GM12878 (cell line): Measurements from ENCODE around the gene SIL1. TPM values are rescaled to one million over a fixed set of nuclear protein-coding genes. Genes with fewer than 3 reads are reported as not detected.

ENCODE experiments used
- ATAC-seq: fragments of 200-7000 bp; cut with Tn5 transposase; 3 replicates; pipeline ENCODE4 v1.9.1; 2020; ENCODE audit warnings: mild to moderate bottlenecking, moderate library complexity
- BruUV-seq: library from RNA; stranded (reverse); fragments of 400-500 nt; replicated peaks from 2 replicates; lab custom pipeline; 2021; lab: Mats Ljungman, UMichigan
- CTCF ChIA-PET: fragments of 300-600 bp; sonication (Branson Sonifier 250); formaldehyde crosslinking; extraction: SDS; loops from one replicate; lab custom pipeline; 2021; ENCODE audit warnings: inconsistent platforms; lab: Yijun Ruan, JAX
- POLR2A ChIA-PET: fragments of 350-600 bp; formaldehyde crosslinking; extraction: SDS; loops from one replicate; lab custom pipeline; 2021; ENCODE audit warnings: inconsistent platforms; lab: Charles Lee
- RAD21 ChIA-PET: fragments of 300-600 bp; sonication (Branson Sonifier 250); formaldehyde crosslinking; loops from one replicate; lab custom pipeline; 2023; ENCODE audit warnings: antibody characterized with exemption; ENCODE audit not compliant: unreplicated experiment; lab: Charles Lee
- SMC1A ChIA-PET: fragments of 300-600 bp; sonication (Branson Sonifier 250); formaldehyde crosslinking; loops from one replicate; lab custom pipeline; 2023; ENCODE audit not compliant: unreplicated experiment, uncharacterized antibody; lab: Charles Lee
- DNase-seq: peaks from one replicate; pipeline ENCODE4 v3.0.0-alpha.2; 2011; ENCODE audit warnings: low read depth, low spot score
- FAIRE-seq: peaks from 3 replicates; lab custom pipeline; 2011; peaks lifted over from hg19 to GRCh38; lab: Jason Lieb, UNC
- H2AFZ ChIP-seq: 2 replicates; pipeline ENCODE4 v1.6.0; 2011; ENCODE audit warnings: low read depth, low read length, control low read depth; ENCODE audit not compliant: control insufficient read depth
- H3K27ac ChIP-seq: 2 replicates; pipeline ENCODE4 v1.5.1; 2011; ENCODE audit warnings: control low read depth; ENCODE audit not compliant: control insufficient read depth, insufficient read depth
- H3K27me3 ChIP-seq, 2 experiments: replicated peaks in 1 of 2; 2 replicates each; pipeline versions ENCODE4 v1.6.0 to v1.6.1; 2011; ENCODE audit warnings: low read length in 1 of 2; ENCODE audit not compliant: control insufficient read depth in 2 of 2, insufficient read depth in 2 of 2
- H3K36me3 ChIP-seq, 2 experiments: 2 replicates each; pipeline ENCODE4 v1.5.1; 2011; ENCODE audit warnings: low read length in 1 of 2; ENCODE audit not compliant: control insufficient read depth in 2 of 2, insufficient read depth in 2 of 2
- H3K4me1 ChIP-seq: 2 replicates; pipeline ENCODE4 v1.6.1; 2011; ENCODE audit warnings: mild to moderate bottlenecking, low read length, moderate library complexity, mixed read lengths; ENCODE audit not compliant: control insufficient read depth, insufficient read depth
- H3K4me2 ChIP-seq: 2 replicates; pipeline ENCODE4 v1.6.0; 2011; ENCODE audit warnings: control low read depth; ENCODE audit not compliant: control insufficient read depth, insufficient read depth
- H3K4me3 ChIP-seq: fragments of 200-600 bp; sonication (generic); 2 replicates; pipeline ENCODE4 v1.5.1; 2016
- H3K79me2 ChIP-seq: 2 replicates; pipeline ENCODE4 v1.6.0; 2011; ENCODE audit warnings: low read length; ENCODE audit not compliant: control insufficient read depth, insufficient read depth
- H3K9ac ChIP-seq: 2 replicates; pipeline ENCODE4 v1.8.0; 2011; ENCODE audit warnings: low read length, control low read depth, mixed read lengths; ENCODE audit not compliant: control insufficient read depth, insufficient read depth
- H3K9me3 ChIP-seq: replicated peaks from 3 replicates; pipeline ENCODE4 v1.5.1; 2011; ENCODE audit warnings: mild to moderate bottlenecking, low read length; ENCODE audit not compliant: control insufficient read depth, insufficient read depth
- H4K20me1 ChIP-seq: 2 replicates; pipeline ENCODE4 v1.6.0; 2011; ENCODE audit not compliant: control insufficient read depth, insufficient read depth
- CBX5 ChIP-seq: sonication (generic); IDR thresholded peaks from 2 replicates; pipeline ENCODE4 v1.6.1; 2016; ENCODE audit warnings: low read depth, moderate library complexity, mild to moderate bottlenecking, inconsistent platforms
- EP300 ChIP-seq, 2 experiments: fragments of 150-350 bp in 1 of 2; IDR thresholded peaks; 2 replicates each; pipeline ENCODE4 v1.6.1; 2011 to 2012; ENCODE audit warnings: low read depth in 2 of 2, low read length in 2 of 2, borderline replicate concordance in 1 of 2, improper control_type of control experiment in 1 of 2, inconsistent platforms in 1 of 2; ENCODE audit not compliant: control insufficient read depth in 1 of 2
- GABPA ChIP-seq: IDR thresholded peaks from 2 replicates; pipeline ENCODE4 v1.6.1; 2014; ENCODE audit warnings: antibody characterized with exemption, low read depth, mild to moderate bottlenecking, inconsistent platforms
- MLLT1 ChIP-seq: fragments of 450-650 bp; IDR thresholded peaks from 2 replicates; pipeline ENCODE4 v1.6.1; 2016; ENCODE audit warnings: mild to moderate bottlenecking
- NBN ChIP-seq: fragments of 450-650 bp; IDR thresholded peaks from 2 replicates; pipeline ENCODE4 v1.6.1; 2016
- NR2C2 ChIP-seq: IDR thresholded peaks from 2 replicates; pipeline ENCODE4 v1.6.1; 2011; ENCODE audit warnings: borderline replicate concordance, low read depth; ENCODE audit not compliant: control insufficient read depth, insufficient read length
- NRF1 ChIP-seq: conservative IDR thresholded peaks from 2 replicates; pipeline ENCODE4 v1.6.1; 2011; ENCODE audit warnings: mild to moderate bottlenecking, low read depth, low read length, improper control_type of control experiment
- PML ChIP-seq: IDR thresholded peaks from 2 replicates; pipeline ENCODE4 v1.6.1; 2012; ENCODE audit warnings: low read length, inconsistent platforms
- RFX5 ChIP-seq: IDR thresholded peaks from 2 replicates; pipeline ENCODE4 v1.6.1; 2011; ENCODE audit warnings: low read depth, low read length, improper control_type of control experiment
- SMAD5 ChIP-seq: IDR thresholded peaks from 2 replicates; pipeline ENCODE4 v1.6.1; 2016; ENCODE audit warnings: antibody characterized with exemption, low read depth
- SRF ChIP-seq, 2 experiments: IDR thresholded peaks; 2 replicates each; pipeline ENCODE4 v1.6.1; 2011; ENCODE audit warnings: low read depth in 2 of 2, low read length in 2 of 2, mild to moderate bottlenecking in 1 of 2, moderate library complexity in 1 of 2
- USF2 ChIP-seq: IDR thresholded peaks from 2 replicates; pipeline ENCODE4 v1.6.1; 2011; ENCODE audit warnings: low read depth, low read length, improper control_type of control experiment, borderline replicate concordance
- ZNF217 ChIP-seq: fragments of 450-650 bp; IDR thresholded peaks from 2 replicates; pipeline ENCODE4 v1.6.1; 2017; ENCODE audit warnings: antibody characterized with exemption, mild to moderate bottlenecking
- WGBS: methylation state at CpG from one replicate; pipeline ENCODE4 v1.1.6; 2016; ENCODE audit warnings: low lambda C conversion rate; ENCODE audit not compliant: insufficient replicate concordance, insufficient coverage; ENCODE audit errors: missing lambda C conversion rate; 5-methylcytosine and 5-hydroxymethylcytosine counted together
- in situ Hi-C: fragments of 300-500 bp; cut with MboI; formaldehyde crosslinking; loops from 9 replicates; pipeline ENCODE4 v1.14.3; 2018; ENCODE audit warnings: mixed read lengths
- intact Hi-C: fragments of 100-400 bp; cut with micrococcal nuclease; formaldehyde crosslinking; loops from one replicate; pipeline ENCODE4 v1.14.2; 2022; ENCODE audit not compliant: unreplicated experiment
- polyA plus RNA-seq, 11 experiments: library from polyadenylated mRNA; depleted of rRNA in 4 of 11; unstranded in 6 of 11; stranded (reverse) in 5 of 11; fragments of >200 nt; fragmentation: Nextera tagmentation in 4 of 11; fragmentation: Illumina TruSeq in 1 of 11; extraction: Ambion mirVana in 4 of 11; extraction: Trizol in 1 of 11; gene quantifications; 1 replicate in 1 of 11; 2 replicates in 10 of 11; pipeline versions ENCODE4 v1.2.1 to v1.2.3, GENCODE V29; 2011 to 2016; ENCODE audit warnings: inconsistent platforms in 2 of 11, missing spikeins in 2 of 11, low read depth in 1 of 11
- total RNA-seq, 4 experiments: library from RNA; depleted of rRNA in 3 of 4; stranded (reverse); fragments of >200 nt in 3 of 4; fragmentation: Illumina TruSeq in 1 of 4; extraction: Trizol in 1 of 4; gene quantifications; 2 replicates each; pipeline versions ENCODE4 v1.2.1 to v1.2.3, GENCODE V29; 2013 to 2021
- TF ChIP-seq, protein P1 (sequence below): fragments of 450-650 bp; IDR thresholded peaks from 2 replicates; pipeline ENCODE4 v1.6.1; 2014; ENCODE audit warnings: mild to moderate bottlenecking
- TF ChIP-seq, protein P2 (sequence below): IDR thresholded peaks from 2 replicates; pipeline ENCODE4 v1.6.1; 2011; ENCODE audit warnings: borderline replicate concordance, low read depth, mild to moderate bottlenecking, moderate library complexity, low read length; ENCODE audit not compliant: insufficient read depth, poor library complexity, severe bottlenecking

The SIL1 gene
- total and polyA plus RNA-seq, 10 of the 15 experiments (the other 5 are each of a cell fraction or from before 2014, with no cell fraction given), result 4.1 to 49.8 (median 29.4) TPM

GRCh38 chr5:139147483-139148087 is 50.6 kb downstream of the SIL1 start:
- ChIA-PET CTCF (interaction anchor here (1.3 to 1.8 kb wide), 3 partner anchors 9 to 115 kb away, joined by 4 to 7 read pairs (median 6); no protein-coding TSS in a partner anchor), POLR2A (interaction anchor here (0.6 kb wide), 1 partner anchor 173 kb away, joined by 3 read pairs; no protein-coding TSS in a partner anchor), SMC1A (interaction anchor here (1.1 to 2.0 kb wide), 8 partner anchors 9 to 51 kb away, joined by 3 to 9 read pairs (median 5); partner anchors contain the start of gene SIL1), RAD21 (interaction anchor here (0.6 to 1.7 kb wide), 4 partner anchors 37 to 322 kb away, joined by 3 to 6 read pairs (median 4); no protein-coding TSS in a partner anchor)
- FAIRE-seq, result no peak
- Histone ChIP-seq H3K27me3 (no peaks in the 10 kb centered on the region), H3K36me3 (no peaks in the 10 kb centered on the region), H3K4me3 (no peak overlapping the region), H3K27ac (no peak overlapping the region), H3K4me2 (no peak overlapping the region), H3K9ac (no peak overlapping the region), H3K4me1 (peaks cover 2% of the 10 kb centered on the region; the same call in 1 of the 2 replicates), H4K20me1 (no peaks in the 10 kb centered on the region; the same call in 1 of the 2 replicates), H3K9me3 (no peaks in the 10 kb centered on the region), H2AFZ (no peak overlapping the region), H3K79me2 (peaks cover 2% of the 10 kb centered on the region; the same call in 1 of the 2 replicates)
- no TSS peak for BruUV-seq
- no peak for DNase-seq
- in situ Hi-C loops, result no loop called here
- no peak for ATAC-seq
- 58% methylated on average over 2 of the region's 2 CpGs for WGBS
- intact Hi-C loops, result no loop called here
- TF ChIP-seq USF2, result no peak
- no peak for TF ChIP-seq SRF (IDR thresholded peaks at IDR 0.05; ENCODE audit: low read depth in 2 of 2, low read length in 2 of 2)
- TF ChIP-seq EP300 (IDR thresholded peaks at IDR 0.05; ENCODE audit: borderline replicate concordance in 1 of 2, control insufficient read depth in 1 of 2, low read depth in 2 of 2, low read length in 2 of 2), result no peak
- no peak for TF ChIP-seq SMAD5
- TF ChIP-seq, protein P1, sequence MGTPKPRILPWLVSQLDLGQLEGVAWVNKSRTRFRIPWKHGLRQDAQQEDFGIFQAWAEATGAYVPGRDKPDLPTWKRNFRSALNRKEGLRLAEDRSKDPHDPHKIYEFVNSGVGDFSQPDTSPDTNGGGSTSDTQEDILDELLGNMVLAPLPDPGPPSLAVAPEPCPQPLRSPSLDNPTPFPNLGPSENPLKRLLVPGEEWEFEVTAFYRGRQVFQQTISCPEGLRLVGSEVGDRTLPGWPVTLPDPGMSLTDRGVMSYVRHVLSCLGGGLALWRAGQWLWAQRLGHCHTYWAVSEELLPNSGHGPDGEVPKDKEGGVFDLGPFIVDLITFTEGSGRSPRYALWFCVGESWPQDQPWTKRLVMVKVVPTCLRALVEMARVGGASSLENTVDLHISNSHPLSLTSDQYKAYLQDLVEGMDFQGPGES, result no peak
- no peak for TF ChIP-seq PML
- TF ChIP-seq ZNF217, result no peak
- TF ChIP-seq, protein P2, sequence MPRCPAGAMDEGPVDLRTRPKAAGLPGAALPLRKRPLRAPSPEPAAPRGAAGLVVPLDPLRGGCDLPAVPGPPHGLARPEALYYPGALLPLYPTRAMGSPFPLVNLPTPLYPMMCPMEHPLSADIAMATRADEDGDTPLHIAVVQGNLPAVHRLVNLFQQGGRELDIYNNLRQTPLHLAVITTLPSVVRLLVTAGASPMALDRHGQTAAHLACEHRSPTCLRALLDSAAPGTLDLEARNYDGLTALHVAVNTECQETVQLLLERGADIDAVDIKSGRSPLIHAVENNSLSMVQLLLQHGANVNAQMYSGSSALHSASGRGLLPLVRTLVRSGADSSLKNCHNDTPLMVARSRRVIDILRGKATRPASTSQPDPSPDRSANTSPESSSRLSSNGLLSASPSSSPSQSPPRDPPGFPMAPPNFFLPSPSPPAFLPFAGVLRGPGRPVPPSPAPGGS, result no peak
- no peak for TF ChIP-seq RFX5
- TF ChIP-seq NBN, result no peak
- no peak for TF ChIP-seq MLLT1
- no peak for TF ChIP-seq CBX5
- TF ChIP-seq NR2C2, result no peak
- TF ChIP-seq NRF1, result no peak
- TF ChIP-seq GABPA, result no peak
